PC-9 (cell line): ENCODE measurements around the gene RAB22A.

ENCODE experiments used
- EZH2 ChIP-seq: fragments of 200-600 bp; sonication (generic); IDR thresholded peaks from 2 replicates; pipeline ENCODE4 v1.8.0; 2017; ENCODE audit warnings: antibody characterized with exemption, low read depth
- TF ChIP-seq, protein P1 (sequence below): fragments of 200-600 bp; sonication (generic); conservative IDR thresholded peaks from 2 replicates; pipeline ENCODE4 v1.6.1; 2017; ENCODE audit warnings: mixed run types, antibody characterized with exemption, mild to moderate bottlenecking, moderate library complexity

DNA sequence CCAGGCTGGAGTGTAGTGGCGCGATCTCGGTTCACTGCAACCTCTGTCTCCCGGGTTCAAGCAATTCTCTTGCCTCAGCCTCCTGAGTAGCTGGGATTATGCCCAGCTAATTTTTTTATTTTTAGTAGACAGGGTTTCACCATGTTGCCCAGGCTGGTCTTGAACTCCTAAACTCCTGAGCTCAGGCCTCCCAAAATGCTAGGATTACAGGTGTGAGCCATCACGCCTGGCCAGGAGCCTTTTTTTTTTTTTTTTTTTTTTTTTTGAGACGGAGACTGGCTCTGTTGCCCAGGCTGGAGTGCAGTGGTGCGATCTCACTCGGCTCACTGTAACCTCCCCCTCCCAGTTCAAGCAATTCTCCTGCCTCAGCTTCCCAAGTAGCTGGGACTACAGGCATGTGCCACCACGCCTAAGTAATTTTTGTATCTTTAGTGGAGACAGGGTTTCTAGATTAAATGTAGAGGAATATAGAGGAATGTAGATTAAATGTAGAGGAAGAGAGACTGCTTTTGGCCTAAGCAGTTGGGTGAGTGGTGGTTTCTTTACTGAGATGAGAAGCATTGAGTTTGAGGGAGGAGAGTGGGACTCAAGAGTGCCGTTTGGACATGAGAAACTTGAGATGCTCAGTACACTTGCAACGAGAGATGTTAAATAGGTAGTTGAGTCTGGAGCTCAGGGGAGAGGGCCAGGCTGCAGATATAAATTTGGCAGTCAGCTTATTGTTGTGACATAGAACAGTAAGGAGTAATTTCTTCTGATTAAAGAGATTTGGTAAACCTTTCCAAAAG lies 96.2 kb downstream of the RAB22A start:
- TF ChIP-seq EZH2, result no peak
- TF ChIP-seq, protein P1, sequence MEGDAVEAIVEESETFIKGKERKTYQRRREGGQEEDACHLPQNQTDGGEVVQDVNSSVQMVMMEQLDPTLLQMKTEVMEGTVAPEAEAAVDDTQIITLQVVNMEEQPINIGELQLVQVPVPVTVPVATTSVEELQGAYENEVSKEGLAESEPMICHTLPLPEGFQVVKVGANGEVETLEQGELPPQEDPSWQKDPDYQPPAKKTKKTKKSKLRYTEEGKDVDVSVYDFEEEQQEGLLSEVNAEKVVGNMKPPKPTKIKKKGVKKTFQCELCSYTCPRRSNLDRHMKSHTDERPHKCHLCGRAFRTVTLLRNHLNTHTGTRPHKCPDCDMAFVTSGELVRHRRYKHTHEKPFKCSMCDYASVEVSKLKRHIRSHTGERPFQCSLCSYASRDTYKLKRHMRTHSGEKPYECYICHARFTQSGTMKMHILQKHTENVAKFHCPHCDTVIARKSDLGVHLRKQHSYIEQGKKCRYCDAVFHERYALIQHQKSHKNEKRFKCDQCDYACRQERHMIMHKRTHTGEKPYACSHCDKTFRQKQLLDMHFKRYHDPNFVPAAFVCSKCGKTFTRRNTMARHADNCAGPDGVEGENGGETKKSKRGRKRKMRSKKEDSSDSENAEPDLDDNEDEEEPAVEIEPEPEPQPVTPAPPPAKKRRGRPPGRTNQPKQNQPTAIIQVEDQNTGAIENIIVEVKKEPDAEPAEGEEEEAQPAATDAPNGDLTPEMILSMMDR, result no peak
